Embryonic facial prominence (tissue), 1 donor: ENCODE measurements around the gene NR1I2.

Experiments
- DNase-seq: peaks from one replicate; pipeline ENCODE4 v3.0.0-alpha.2; 2016; ENCODE audit errors: extremely low spot score

The NR1I2 gene

DNA sequence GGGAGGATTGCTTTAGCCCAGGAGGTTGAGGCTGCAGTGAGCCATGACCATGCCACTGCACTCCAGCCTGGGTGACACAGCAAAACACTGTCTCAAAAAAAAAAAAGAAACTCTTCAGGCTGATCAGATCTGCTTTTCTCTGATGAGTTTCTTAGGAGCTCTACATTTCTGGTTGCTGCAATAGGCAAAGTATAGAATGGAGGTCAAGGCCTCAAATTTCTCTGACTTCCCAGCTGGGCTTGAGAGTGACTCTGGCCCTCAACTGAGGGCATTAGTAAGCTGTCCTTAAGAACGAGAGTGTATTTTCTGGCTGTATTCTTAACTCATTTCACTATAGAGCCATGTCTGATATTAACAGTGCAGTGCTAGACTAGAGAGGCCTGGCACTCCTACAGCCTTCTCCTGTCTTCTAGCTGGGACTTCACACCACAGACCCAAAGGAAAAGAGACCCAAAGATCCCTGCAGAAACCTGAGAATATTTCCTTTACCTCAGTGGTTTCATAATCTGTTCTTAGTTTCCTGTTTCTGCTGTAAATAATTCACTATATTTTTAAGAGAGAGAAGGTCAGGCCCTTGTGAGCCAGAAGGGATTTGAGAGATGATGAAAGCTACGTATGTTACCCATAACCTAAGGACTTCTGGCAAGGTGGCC, 2.0 kb upstream of the NR1I2 start:
- DNase-seq = no peak

DNA sequence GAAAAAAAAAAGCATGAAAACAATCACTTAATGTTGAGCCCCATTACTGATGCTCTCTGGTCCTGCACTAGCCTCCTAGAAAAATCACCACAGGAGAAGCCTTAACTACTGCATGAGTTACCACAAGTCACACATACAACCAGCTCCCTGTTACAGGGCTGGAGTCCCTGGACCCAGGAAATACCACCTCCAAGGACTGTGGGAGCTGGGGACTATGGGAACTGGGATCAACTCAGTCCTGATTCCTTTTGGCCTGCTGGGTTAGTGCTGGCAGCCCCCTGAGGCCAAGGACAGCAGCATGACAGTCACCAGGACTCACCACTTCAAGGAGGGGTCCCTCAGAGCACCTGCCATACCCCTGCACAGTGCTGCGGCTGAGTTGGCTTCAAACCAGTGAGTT, 559 bp downstream of the NR1I2 start:
- DNase-seq = no peak

DNA sequence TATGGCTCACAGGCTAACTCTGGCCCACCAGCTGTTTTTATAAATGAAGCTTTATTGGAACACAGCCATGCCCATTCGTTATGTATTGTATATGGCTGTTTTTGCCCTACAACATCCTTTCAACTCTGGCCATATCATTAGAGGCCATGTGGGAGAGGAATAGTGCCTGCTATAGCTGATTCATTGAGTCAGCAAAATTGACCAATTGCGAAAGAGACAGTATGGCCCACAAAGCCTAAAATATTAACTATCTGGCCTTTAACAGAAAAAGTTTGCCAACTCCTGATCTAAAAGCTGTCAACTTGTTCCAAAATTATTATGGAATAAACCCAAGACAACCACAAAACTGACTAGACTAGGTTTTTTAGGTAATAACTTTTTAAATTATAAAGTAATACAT, 1.4 kb downstream of the NR1I2 start:
- DNase-seq = no peak

DNA sequence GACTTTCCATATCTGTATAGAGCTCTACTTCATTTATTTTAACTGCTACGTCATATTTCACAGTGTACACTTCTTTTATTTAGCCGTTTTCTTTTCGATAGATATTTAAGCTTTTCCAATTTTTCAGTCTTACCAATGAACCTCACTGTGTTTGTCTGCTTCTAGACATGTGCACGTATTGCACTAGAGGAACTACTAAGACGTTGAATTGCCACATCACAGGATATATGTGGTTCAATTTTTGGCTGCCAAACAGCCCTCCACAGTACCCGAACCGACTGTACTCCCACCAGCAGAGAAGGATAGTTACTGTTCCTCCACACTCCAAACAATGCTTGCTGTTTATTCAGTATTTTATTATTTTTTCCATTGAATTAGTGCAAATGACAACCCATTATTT, 2.0 kb downstream of the NR1I2 start:
- DNase-seq = no peak

DNA sequence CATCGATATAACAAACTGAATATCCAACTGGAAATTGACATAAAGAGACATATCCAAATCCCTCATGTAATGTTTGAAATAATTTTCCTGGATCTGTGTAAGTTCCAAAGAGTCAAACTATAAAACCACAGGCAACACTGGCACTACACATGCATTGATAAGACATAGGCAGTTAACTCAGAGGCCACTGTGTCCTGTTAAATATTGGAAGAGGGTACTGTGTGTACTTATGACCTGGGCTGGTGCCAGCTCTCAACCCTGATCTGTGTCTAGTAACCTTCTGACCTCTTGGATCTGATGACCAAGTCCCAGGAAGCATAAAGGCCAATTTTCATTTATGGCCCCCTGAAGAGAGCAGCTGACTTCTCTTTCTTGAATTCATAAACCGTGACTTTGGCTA, 4.5 kb downstream of the NR1I2 start:
- no peak for DNase-seq

DNA sequence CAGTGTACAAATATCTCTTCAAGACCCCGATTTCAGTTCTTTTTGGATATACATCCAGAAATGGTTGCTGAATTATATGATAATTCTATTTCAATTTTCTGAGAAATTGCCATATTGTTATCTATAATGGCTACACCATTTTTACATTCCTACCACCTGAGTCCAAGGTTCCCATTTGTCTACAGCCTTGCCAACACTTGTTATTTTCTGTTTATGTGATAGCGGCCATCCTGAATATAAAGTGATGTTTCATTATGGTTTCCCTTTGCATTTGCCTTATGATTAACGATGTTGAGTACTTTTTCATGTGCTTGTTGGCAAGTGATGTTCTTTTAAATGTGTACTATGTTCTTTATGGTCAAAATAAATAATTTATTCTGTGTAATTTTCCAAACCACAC, 8.5 kb downstream of the NR1I2 start:
- DNase-seq = no peak

DNA sequence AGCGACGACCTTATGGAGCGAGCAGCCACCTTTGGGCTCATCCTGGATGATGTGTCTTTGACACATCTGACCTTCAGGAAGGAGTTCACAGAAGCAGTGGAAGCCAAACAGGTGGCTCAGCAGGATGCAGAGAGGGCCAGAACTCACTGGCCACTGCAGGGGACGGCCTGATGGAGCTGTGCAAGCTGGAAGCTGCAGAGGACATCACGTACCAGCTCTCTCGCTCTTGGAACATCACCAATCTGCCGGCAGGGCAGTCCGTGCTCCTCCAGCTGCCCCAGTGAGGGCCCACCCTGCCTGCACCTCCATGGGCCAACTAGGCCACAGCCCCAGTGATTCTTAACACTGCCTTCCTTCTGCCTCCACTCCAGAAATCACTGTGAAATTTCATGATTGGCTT, 10.4 kb downstream of the NR1I2 start:
- DNase-seq = no peak

DNA sequence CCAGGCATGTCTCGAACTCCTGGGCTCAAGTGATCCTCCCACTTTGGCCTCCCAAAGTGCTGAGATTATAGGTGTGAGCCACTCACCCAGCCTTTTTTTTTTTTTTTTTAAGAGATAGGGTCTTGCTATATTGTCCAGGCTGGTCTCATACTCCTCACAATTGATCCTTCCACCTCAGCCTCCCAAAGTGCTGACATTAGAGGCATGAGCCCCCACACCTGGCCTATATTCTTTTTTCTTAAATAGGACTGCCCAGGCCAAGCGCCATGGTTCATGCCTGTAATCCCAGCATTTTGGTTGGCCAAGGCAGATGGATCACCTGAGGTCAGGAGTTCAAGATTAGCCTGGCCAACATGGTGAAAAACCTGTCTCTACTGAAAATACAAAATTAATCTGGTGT, 12.5 kb downstream of the NR1I2 start:
- no peak for DNase-seq

DNA sequence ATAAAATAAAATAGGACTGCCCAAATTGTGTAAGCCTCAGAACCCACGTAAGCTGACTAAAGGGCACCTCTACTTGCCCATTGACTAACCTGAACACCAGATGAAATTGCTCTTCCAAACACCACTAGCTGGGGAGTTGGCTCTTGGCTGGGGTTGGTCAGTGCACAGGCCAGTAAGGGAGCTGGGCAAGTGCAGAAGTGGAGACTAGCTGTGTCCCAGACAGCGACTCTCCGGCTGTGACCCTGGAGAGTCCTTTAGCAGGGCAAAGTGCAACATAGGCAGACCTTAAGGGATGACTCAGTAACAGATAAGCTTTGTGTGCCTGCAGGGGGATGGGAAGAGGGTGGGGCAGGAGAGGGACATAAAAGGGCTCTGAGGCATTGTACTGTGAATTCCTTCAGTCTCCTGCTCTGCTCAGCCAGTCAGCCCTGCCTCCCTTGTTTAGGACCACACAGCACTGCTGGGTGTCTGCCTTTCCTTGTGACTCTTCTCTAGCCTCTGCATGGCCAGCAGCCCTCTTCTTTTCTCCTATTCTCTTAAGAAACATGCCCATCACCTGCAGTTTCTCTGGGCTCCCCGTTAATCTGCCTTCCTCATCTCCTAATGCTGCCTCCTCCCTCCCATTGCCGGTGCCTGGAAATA, 13.2 kb downstream of the NR1I2 start:
- DNase-seq = no peak

DNA sequence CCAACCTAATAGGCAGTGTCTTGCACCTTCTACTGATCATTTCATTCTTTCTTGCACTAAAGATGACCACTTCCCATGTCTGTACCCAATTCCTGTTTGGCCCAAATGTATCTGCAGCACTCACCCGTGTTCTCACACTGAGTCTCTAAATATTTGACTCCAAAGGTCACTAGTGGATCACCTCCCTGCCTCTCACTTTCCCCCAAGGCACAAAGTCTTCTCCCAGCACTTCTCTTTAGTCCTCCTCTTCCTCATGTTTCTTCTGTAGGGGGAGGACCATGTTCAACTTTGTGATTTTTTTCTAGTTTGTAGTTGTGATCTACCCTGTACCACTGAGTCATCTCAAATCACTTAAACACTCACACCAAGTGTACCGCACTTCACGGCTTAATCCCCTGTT, 13.9 kb downstream of the NR1I2 start:
- DNase-seq = no peak

DNA sequence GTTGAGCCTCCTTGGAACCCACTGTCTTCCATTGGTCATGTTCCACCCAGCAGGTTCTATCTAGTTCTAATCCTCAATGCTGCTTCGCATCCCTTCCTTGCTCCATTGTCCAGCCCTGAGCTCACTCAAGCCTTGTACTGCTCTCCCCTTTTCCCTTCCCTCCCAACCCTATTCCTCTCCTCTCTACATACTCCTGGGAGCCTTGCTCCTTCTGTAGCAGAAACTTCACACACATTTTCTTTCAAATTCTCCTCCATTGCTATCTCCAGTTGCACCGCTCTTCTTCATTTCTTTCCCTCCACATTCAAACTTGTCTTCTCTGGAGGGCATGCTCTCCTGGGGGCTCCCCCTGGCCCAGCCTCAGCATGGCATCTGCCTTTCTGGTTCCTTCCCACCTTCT, 14.5 kb downstream of the NR1I2 start:
- no peak for DNase-seq

DNA sequence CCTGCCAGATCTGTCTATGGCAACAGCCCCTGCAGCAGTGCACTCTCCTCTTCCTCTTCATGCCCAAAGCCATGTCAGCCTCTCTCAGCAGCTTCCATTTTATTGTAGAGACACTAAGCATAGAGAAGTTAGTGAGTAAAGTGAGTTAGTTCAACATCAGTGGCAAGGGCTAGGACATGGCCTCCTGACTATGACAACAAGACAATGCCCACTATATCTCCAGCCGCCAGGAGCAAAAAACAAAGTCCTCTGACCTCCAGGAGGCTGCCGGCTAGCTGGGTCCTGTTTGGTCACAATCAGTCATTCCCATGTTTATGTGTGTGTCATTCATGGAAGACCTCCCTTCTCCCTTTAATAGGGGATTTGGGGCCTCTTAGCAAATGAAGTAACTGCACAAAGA, 14.9 kb downstream of the NR1I2 start:
- no peak for DNase-seq

DNA sequence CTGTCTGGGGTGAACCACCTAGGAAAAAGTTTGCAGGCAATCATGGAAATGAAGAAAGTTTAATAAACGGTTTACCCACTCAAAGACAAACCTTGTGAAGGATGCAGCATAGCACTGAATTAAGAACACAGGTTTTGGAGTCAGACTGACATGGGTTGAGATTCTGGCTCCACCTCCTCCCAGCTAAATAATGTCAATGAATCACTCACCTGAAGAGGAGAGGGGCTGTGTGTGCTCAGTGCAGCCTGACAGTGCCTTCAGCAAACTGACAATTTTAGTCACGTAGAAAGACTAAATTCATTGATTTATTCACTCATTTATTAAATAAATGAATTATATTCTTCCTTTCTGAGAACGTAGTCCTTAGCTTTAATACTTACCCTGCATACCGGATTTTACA, 18.9 kb downstream of the NR1I2 start:
- DNase-seq = no peak

DNA sequence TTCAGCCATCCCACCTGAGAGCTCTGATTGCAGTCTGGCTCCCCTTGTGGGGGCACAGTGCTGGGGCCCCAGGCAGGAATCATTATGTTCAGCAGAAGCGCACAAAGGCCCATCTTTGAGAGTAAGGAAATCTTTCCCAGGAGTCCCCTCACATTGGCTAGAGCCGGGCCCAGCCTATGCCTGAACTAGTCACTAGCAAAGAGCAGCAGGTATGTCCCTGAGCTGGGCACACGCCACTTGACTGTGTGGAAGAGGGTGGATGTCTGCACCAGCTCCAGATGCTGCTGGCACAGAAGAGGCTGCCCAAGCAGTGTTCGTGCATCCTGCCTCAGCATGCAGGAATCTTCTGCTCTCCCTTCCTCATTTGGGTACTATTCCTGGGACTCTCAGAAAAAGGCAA, 26.3 kb downstream of the NR1I2 start:
- DNase-seq = no peak

DNA sequence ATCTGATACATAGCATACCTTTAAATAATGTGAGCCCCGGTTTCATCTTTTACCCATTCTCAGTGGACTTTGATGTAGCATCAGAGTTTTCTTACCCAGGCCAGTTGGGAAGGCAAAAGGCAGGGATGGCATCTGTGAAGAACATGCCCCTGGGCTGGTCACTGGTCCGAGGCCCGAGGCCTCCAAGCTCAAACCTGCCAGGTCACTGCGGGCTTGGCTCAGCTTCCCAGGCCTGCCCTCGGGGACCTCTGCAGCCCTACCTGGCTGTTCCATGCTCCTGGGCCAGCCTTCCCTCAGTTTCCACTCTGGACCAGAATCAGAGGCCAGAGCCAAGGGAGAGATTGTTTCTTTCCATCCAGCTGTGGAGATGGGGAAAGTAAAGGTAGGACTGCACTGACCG, 26.9 kb downstream of the NR1I2 start:
- DNase-seq = no peak

DNA sequence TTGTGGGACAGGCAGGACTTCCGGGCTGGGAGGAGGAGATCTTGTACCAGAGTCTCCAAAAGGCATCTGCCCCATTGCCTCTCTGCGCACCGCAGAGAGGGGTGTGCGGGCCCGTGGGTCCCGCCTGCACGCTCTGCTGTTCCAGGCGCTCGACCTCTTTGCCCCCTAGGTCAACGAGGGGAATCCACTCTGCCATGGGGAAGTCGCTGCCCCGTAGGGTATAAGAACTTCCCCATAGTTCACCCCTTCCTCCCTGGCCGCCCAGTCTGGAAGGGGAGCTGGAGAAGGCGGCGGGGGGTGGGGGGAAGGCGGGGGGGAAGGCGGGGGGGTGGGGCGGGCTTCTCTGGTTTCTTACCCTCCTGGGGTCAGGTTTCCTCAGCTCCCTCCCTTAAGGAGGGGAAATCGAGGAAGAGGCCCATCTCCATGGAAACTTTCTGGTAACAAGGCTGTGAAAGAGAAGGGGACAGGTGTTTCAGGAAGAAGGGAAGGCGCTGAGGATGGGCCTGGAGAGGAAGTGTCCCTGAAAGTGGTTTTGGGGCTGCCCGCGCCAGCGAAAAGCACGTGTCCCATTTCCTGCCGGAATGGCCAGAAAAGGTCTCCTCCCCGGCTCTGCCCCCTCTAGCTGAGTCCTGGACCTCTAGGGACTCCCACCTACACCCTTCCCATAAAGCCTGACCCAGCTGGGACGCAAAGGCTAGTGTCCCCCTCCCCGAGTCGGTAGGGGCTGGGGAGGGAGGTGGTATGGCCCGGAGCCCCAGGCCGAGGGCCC, 27.5 kb downstream of the NR1I2 start:
- no peak for DNase-seq

DNA sequence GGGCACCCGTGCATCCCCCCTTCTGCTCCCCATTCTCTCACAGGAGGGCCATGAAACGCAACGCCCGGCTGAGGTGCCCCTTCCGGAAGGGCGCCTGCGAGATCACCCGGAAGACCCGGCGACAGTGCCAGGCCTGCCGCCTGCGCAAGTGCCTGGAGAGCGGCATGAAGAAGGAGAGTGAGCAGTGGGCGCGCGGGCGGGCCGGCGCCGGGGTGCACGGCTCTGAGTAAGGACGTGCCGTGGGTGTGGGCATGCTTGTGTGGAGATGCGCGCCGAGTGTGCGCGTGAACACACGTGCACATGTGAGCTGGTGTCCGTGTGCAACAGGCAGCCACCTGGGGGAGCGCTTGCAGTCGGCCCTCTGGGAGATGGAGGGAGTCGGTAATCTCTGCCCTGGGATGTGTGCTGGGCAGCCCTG, 28.1 kb downstream of the NR1I2 start:
- no peak for DNase-seq

DNA sequence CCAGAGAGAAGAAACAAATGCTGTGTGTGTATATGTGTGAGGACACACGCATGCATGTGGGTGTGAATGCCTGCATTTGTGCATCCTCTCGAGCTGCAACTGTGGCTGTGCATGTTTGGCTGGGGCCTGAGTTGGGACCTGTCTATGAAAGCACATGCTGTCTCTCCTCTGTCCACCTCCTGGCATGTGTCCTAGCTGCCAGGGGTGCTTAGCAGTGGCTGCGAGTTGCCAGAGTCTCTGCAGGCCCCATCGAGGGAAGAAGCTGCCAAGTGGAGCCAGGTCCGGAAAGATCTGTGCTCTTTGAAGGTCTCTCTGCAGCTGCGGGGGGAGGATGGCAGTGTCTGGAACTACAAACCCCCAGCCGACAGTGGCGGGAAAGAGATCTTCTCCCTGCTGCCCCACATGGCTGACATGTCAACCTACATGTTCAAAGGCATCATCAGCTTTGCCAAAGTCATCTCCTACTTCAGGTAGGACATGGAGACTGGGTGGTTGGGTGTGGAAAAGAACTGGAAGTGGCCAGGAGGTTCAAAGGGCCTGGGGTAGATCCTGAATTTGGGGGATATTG, 30.7 kb downstream of the NR1I2 start:
- no peak for DNase-seq

DNA sequence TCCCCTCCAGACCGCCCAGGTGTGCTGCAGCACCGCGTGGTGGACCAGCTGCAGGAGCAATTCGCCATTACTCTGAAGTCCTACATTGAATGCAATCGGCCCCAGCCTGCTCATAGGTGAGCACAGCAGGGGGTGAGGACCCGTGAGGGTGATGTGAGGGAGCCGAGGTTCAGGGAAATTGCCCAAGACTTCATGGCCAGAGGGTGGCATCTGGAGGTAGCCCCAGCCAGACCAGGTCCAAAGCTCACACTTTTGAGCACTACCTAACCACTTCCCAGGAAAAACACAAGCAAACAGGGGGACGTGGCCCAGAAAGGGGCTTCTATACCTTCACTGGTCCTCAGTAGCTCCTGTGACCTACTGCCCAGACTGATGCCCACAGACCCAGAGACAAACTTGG, 33.8 kb downstream of the NR1I2 start:
- DNase-seq = no peak

DNA sequence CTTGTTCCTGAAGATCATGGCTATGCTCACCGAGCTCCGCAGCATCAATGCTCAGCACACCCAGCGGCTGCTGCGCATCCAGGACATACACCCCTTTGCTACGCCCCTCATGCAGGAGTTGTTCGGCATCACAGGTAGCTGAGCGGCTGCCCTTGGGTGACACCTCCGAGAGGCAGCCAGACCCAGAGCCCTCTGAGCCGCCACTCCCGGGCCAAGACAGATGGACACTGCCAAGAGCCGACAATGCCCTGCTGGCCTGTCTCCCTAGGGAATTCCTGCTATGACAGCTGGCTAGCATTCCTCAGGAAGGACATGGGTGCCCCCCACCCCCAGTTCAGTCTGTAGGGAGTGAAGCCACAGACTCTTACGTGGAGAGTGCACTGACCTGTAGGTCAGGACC, 35.2 kb downstream of the NR1I2 start:
- no peak for DNase-seq

DNA sequence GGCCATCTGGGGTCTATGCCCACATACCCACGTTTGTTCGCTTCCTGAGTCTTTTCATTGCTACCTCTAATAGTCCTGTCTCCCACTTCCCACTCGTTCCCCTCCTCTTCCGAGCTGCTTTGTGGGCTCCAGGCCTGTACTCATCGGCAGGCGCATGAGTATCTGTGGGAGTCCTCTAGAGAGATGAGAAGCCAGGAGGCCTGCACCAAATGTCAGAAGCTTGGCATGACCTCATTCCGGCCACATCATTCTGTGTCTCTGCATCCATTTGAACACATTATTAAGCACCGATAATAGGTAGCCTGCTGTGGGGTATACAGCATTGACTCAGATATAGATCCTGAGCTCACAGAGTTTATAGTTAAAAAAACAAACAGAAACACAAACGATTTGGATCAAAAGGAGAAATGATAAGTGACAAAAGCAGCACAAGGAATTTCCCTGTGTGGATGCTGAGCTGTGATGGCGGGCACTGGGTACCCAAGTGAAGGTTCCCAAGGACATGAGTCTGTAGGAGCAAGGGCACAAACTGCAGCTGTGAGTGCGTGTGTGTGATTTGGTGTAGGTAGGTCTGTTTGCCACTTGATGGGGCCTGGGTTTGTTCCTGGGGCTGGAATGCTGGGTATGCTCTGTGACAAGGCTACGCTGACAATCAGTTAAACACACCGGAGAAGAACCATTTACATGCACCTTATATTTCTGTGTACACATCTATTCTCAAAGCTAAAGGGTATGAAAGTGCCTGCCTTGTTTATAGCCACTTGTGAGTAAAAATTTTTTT, 35.9 kb downstream of the NR1I2 start:
- no peak for DNase-seq

DNA sequence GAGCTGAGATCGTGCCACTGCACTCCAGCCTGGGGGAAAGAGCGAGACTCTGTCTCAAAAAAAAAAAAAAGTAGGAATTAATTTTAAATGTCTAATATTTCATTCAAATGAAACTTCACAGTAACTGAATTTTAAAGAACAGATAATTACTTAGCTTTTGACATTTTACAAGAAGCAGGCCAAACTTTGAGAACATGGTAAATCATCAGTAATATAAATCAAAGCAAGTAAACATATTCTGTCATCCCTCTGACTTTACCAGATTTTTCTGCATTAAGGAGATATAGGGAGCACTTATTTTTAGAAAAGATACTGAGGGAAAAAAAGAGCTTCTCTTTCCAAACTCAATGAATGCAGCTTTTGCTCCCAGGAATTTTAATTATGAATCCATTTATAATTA, 37.0 kb downstream of the NR1I2 start:
- no peak for DNase-seq
